ENCODE results near the gene JOSD2.
A peak's percentile ranks its signal among the peaks of the same experiment; 100 is the strongest.

JOSD2 gene, protein sequence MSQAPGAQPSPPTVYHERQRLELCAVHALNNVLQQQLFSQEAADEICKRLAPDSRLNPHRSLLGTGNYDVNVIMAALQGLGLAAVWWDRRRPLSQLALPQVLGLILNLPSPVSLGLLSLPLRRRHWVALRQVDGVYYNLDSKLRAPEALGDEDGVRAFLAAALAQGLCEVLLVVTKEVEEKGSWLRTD

DNA sequence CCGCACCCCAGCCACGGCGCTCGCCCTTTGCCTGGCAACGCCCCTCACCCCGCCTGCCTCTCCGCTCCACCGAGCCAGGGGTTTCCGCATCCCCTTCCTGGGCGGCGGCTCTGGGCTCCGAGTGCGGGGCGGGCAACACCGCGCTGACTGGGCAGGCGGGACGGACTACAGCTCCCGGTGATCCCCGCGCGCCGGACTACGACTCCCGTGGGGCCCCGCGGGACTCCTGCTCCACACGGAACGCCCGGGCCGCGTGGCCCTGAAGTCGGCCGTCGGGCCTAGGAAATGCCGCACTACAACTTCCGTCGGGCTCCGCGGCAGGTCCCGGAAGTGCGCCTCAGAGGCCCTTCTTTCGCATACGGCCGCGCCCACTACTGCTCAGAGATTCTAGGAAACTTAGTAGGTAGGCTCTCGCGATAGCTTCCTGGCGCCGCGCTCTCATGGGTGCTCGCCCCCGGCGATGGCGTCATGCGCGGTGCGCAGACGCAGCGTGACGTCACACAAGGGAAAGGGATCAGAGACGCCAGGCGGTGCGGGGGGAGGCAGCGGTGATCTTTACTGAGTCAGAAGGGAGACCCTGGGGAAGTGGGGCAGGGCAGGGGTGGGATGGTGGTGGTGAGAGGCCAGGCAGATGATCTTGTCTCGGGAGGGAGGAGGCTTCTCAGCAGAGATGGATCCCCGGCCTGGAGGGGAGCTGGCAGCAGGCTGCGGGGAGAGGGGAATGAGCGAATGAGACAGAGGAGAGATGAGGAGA, at the start of gene JOSD2:
JOSD2 (minus strand) TSS at position 123 of the 754 bp plus-strand sequence. CDS start 760 bp downstream, outside the sequence.
- peak; percentile 97 to 99 (median 99) for DNase-seq
- intact Hi-C loops (cut with DNase I) = loop anchor here (2.0 kb wide), 1 partner anchor 34 kb away; the partner anchor contains the start of genes EMC10 and GARIN5A

DNA sequence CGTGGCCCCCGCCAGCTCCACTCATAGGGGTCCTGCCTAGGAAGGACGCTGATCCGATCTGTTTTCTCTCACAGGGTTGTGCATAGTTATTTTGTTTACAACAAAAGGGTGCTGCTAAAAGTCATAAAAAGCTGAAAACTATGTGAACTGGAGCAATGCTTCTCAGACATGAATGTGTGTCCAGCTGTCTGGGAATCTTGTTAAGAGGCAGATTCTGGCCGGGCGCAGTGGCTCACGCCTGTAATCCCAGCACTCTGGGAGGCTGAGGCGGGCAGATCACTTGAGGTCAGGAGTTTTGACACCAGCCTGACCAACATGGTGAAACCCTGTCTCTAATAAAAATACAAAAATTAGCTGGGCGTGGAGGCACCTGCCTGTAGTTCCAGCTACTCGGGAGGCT, 48.6 kb upstream of the JOSD2 start:
- intact Hi-C loops (cut with DNase I) = no loop called here
- no peak for DNase-seq

DNA sequence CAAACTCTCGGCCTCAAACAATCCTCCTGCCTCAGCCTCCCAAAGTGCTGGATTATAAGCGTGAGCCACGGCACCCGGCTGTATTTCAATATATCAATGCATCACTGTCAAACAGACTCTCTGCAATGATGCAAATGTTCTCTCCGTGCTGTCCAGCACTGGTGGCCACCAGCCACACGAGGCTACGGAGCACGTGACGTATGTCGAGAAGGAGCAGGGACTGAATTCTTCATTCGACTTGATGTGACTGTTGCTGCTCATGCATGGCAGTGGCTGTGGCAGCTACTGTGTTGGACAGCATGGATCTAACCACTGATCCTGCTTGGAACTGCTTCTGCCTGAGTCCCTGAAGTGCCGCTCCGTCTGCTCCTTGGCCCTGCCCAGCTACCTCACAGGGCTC, 47.5 kb upstream of the JOSD2 start:
- intact Hi-C loops (cut with DNase I) = no loop called here
- no peak for DNase-seq

DNA sequence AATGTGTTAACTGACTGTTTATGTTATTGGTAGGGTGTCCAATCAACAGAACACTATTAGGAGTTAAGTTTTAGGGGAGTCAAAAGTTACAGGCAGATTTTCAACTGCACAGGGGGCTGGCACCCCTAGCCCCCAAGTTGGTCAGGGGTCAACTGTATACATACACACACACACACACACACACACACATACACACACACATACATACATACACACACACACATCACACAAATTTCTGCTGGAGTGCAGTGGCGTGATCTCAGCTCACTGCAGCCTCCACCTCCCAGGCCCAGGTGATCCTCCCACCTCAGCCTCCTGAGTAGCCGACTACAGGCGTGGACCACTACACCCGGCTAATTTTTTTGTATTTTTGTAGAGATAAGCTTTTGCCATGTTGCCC, 47.0 kb upstream of the JOSD2 start:
- intact Hi-C loops (cut with DNase I) = no loop called here
- no peak for DNase-seq

DNA sequence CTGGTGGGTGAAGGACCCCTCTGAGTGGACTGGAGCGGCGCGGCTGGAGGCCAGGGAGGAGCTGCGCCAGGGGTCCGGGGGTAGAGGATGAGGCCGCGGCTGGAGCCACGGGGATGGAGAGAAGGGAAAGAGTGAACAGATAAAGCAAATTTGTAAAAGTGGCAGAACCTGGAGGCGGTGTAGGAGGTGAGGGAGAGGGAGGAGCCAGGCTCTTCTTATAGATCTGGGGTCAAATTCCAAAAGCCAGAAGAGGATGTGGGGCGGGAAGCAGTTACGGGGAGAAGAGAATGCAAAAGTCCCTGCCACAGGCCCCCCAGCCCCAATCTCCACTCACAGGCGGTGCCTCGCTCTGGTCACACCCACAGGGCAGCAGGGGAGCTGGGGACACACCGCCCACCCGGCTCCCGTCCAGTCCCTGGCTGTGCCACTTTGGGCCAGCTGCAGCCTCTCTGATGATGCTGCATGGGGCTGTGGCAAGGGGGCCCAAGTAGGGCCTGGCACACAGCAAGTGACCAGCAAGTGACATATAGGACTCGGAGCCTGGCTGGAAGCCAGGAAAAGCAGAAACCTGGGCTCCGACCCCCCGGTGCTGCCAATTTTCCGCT, 46.1 kb upstream of the JOSD2 start:
- peak in 3 of 42 donors; percentile 41 to 61 (median 43) for DNase-seq

DNA sequence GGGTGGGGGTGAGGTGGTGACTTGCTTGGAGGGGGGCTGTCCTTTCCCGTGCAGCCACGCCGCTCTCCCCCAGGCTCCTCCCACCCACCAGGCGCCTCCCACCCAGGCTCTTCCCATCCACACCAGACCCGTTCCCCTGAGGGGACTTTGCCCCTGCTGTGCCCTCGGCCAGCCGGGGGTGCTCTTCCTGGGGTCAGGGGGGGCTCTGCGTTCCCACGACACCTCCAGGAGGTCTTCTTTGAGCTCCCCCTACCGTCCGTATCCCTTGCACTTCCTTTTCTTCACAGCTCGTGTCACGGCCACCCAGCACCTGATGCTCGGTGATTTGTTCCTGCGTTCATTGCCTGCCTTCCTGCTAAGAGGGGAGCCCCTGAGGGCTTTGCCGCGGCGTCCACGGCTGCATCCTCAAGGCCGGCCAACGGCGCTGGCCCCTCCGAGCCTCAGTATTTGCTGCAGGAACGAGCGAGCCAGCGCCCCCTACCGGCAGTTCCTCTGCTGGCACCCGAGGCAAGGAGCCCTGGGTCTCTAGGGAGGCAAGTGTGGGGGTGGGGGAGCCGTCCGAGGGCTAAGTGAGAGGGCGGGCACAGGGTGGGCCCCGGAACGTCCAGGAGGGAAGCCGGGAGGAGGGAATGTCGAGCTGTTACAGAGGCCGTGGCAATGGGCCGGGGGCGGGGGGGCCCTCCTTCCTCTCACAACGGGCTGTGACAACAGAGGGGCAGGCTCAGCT, 45.5 kb upstream of the JOSD2 start:
- intact Hi-C loops (cut with DNase I) = no loop called here
- DNase-seq = peak; percentile 72 to 95 (median 90)

More for the DNA sequence above, 46.1 kb upstream of the JOSD2 start:
- intact Hi-C loops (cut with DNase I) = no loop called here

DNA sequence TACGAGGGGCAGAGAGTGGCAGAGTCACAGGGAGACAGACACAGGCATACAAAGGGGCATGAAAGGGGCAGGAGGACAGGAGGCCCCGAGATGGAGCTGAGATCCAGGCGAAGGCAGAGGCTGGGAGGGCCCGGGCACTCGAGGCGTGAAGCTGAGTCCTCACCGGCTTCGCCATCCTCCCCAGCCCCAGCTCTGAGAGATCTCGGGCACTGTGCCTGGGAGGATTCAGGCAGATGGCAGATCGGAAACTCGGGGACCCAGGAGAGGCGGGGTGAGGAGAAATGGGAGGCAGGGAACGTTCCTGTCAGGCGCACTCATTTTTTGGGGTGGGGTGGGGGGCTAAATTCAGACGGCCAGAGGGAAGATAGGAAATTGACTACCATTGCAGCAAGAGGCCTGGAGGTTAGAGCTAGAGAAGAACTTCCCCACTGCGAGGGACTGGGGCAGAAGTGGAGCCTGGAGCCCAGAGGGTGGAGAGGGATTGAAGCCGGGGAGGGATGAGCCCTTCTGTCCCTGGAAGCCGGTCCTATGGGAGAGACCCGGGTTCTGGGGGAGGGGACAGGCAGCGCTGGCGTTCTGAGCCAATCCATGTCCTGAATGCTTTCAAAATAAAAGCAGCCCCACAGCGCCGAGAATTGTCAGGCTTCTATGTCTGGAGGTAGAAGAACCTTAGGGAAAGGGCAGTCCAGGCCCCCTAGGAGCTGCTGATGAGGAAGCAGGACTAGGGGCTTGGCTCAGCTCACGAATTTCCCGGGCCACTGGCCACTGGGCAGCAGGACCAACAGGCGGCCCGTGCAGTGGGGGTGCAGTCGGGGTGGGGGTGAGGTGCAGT, 44.7 kb upstream of the JOSD2 start:
- intact Hi-C loops (cut with DNase I) = no loop called here
- DNase-seq = peak in 7 of 42 donors; percentile 11 to 61 (median 34)

DNA sequence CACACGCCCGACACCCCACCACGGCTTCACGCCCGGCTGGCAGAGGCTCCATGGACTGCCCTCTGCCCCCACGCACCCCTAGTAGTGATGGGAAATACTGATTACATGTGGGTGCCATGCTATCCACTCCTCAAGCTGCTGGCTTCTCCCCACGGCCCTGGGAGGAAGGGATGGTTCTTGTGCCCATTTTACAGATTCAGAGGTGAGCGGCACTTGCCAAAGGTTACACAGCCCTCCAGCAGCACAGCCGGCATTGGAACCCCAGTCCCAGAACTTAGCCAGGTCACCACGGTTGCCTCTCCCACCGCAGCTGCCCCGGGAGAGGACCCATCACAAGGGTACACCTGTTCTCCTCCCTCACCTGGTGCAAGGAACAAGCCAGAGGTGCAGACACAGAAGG, 44.0 kb upstream of the JOSD2 start:
- intact Hi-C loops (cut with DNase I) = no loop called here
- no peak for DNase-seq

DNA sequence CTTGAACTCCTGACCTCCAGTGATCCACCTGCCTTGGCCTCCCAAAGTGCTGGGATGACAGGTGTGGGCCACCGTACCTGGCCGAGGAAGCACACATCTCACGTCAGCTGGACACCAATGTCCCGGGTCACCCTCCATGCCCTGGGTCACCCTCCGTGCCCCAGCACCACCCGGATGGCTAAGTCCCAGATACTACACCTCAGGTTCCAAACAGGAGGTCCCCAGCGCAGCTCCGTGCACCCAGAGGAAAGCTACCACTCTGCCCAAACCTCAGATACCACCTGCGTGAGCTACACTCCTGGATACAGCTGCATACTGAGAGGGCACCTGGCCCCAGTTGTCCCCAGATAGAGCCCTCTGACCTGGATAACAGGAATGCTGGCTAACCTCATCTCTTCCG, 43.2 kb upstream of the JOSD2 start:
- no peak for DNase-seq
- intact Hi-C loops (cut with DNase I) = no loop called here

DNA sequence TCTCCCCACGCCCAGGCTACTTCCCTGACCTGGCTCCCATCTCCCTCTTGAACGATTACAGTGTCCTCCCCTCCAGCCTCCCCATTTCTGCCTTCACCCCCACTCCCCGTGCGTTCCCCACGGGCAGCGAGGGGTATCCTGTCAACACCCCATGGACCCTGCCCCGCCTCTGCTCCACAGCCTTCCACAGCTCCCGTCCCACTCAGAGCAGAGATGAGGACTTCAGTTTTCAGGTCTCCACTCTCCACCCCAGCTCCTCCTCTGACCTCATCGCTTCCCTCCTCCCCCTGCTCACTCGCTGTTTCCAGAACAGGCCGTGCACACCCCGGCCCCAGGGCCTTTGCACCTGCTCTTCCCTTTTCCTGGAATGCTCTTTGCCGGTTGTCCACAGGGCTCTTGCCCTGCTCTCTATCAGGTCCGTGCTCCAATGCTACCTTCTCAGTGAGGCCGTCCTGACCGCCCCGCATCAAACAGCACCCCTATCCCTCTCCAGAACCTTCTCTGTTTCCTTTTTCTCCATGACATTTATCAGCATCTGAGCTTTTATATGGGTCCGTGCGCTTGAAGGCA, 42.2 kb upstream of the JOSD2 start:
- DNase-seq = no peak
- intact Hi-C loops (cut with DNase I) = no loop called here

DNA sequence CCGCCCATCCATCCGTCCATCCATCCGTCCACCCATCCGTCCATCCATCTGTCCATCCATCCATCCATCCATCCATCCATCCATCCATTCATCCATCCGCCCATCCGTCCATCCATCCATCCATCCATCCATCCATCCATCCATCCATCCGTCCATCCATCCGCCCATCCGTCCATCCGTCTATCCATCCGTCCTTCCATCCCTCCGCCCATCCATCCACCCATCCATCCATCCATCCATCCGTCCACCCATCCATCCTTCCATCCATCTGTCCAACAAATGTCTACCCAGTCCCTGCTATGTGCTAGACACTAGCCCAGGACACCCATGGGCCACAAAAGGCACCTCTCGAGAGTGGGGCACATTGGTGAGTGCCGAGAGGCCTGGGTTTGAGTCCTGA, 41.5 kb upstream of the JOSD2 start:
- DNase-seq = no peak
- intact Hi-C loops (cut with DNase I) = no loop called here

DNA sequence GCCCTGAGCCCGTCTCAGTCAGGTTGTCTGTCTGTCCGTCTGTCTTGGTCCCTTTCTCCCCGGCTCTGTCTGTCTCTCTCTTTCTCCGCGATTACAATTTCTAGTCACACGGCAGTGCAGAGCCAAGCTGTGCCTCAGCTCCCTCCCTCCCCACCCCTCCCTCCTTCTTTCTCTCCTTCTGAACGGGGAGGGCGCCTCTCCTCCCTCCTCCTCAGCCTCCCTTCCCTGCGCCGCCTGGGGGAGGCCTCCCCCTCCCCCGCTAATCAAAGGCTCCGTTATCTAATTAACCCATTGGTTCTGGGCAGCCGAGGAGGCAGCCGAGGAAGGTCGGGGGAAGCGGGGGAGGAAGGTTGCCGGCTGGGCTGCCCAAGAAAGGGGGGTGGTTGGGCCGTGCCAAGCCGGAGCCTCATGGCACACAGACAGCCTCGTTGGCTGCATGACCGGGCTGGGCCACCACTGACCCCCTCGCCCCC, 40.8 kb upstream of the JOSD2 start:
- DNase-seq = peak in 40 of 42 donors; percentile 41 to 93 (median 78)
- intact Hi-C loops (cut with DNase I) = no loop called here

DNA sequence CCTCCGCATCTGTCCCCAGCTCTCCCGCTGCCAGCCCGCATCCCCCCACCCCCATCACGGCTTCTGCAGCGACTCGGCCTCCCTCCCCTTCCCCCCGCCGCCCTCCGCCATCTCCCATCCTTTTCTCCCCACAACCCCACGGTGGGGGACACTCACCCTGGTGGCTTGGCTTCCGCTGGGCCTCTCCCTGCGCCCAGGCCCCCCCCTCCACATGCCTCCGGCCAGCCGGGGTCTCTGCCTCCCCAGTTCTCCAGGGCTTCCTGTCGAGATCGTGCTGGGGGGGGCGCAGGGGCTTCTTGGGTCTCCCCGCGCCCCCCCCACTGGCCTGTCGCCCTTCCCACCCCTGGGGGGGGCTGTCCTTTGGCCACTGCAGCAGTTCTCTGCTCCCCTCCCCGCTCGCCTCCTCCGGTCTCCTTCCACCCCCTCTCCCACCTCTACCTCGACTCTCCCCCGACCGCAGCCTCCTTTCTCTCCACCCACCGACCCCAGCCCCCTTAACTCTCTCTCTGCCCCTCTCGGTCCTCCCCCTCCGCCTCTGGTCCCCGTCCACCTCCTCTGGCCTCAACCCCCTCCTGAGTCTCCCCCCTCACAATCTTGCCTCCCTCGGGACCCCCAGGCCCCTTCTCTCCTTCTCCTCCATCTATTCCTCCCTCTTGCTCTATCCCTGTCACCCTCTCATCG, 40.2 kb upstream of the JOSD2 start:
- peak in 18 of 42 donors; percentile 26 to 70 (median 52) for DNase-seq
- intact Hi-C loops (cut with DNase I) = no loop called here

DNA sequence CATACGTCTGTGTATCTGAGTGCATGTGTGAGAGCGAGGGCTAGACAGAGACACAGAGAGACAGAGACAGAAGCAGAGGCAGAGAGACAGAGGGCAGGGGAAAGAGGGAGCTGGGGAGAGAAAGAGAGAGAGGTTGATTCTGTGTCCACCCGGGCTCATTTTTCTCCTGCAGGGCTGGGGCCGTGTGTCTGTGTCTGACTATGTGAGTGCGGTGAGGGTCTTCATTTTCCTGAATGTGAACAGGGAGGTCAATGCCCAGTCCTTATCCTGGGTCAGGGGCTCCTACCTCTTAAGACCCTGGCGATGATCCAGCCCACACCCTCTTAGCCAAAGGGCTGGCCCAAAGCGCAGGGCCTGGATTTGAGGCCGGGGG, 39.6 kb upstream of the JOSD2 start:
- intact Hi-C loops (cut with DNase I) = no loop called here
- DNase-seq = peak in 3 of 42 donors; percentile 27 to 56 (median 31)

DNA sequence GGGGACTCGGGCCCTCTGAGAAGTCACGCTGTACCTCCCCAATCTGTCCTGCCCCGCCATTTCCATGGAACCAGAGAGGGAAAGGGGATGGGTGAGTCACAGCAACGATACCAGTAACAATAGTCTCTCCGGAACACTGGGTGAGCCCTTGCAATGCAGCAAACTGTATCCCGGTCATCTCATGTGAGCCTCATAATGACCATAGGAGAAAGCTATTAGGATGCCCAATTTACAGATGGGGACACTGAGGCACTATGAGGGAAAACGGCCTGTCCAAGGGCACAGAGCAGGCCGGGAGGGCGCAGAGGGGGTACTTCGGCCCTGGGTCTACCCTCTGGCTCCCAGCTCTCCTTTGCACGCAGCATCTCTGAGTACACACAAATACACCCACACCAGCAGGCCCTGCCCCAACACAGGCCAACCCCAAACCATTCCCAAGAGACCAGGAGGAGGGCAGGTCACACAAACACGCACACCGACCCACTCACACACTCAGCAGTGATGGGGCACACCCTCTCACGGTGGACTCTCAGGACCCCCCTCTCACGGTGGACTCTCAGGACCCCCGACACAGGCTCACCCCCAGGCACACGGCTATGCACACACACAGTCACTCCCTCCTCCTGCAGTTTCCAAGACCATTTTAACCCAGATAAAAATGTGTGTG, 39.1 kb upstream of the JOSD2 start:
- intact Hi-C loops (cut with DNase I) = no loop called here
- DNase-seq = peak in 2 of 42 donors; percentile 48 to 64

DNA sequence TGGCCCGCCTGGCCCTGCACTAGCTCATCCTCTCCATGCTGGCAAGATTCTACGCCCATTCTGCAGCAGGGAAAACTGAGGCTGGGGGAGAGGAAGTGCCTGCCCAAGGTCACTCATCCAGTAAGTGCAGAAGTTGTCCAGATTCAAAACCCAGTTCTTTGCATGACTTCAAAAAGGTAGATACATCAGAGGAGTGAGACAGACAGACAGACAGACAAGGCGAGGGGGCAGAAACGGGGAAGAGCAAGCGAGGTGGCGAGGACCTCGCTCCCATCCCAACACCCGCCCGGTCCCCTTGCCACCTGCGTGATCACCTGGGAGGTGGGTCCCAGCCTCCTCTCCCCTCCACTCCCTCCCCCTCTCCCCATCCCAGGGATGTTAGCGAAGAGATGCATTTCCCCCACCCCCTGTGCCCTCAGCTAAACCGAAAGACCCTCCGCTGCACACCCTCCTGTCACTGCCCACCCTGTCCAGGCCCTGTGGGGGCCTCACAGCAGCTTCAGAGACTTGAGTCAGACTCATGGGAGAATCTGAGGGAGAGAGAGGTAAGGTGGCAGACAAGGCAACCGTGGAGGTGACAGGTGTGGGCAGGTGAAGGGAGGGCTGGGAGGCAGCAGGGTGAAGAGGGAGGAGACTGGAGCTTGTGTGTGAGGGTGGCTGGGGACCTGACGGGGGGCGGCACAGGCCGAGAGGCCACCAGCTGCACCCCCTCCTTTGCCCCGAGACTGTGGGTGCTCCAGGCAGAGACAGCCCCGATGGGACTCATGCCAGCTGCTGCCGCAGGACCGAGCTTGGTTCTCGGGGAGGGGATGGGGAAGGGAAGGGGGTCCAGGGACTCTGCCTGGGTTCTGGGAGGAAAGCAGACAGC, 38.3 kb upstream of the JOSD2 start:
- DNase-seq = peak in 23 of 42 donors; percentile 28 to 75 (median 52)
- intact Hi-C loops (cut with DNase I) = no loop called here
